K562 (cell line): ENCODE data around the gene FGF11. TPM values are rescaled to one million over a fixed set of nuclear protein-coding genes. Genes with fewer than 3 reads are reported as not detected.
"Not testable (repeated sequence)": the region's sequence is repeated elsewhere in the genome, so short reads cannot be mapped to it uniquely, and the experiment has no call there.

Experiments
- ATAC-seq: fragments of 200-7000 bp; cut with Tn5 transposase; 3 replicates; pipeline ENCODE4 v1.9.1; 2020; ENCODE audit warnings: moderate library complexity
- BruUV-seq: library from RNA; stranded (reverse); fragments of 400-500 nt; replicated peaks from 2 replicates; lab custom pipeline; 2021; lab: Mats Ljungman, UMichigan
- CTCF ChIA-PET: fragments of 300-600 bp; formaldehyde crosslinking; extraction: SDS; loops from one replicate; lab custom pipeline; 2021; ENCODE audit warnings: low intra/inter-chr PET ratio; lab: Yijun Ruan, JAX
- POLR2A ChIA-PET: fragments of 300-600, 350-650 bp; sonication (Branson Sonifier 250); formaldehyde crosslinking; extraction: SDS; loops from one replicate; lab custom pipeline; 2021; ENCODE audit warnings: antibody characterized with exemption, inconsistent platforms; lab: Yijun Ruan, JAX
- DNase-seq, 4 experiments: peaks; one replicate each; pipeline versions ENCODE4 v3.0.0 to v3.0.0-alpha.2; 2011 to 2018; ENCODE audit warnings: low spot score in 3 of 4, mixed read lengths in 3 of 4; ENCODE audit errors: extremely low read depth in 1 of 4
- FAIRE-seq: peaks from 2 replicates; lab custom pipeline; 2011; peaks lifted over from hg19 to GRCh38; lab: Jason Lieb, UNC
- H2AFZ ChIP-seq: 2 replicates; pipeline ENCODE4 v1.6.0; 2011; ENCODE audit warnings: low read depth, low read length, control low read depth, inconsistent platforms
- H3K27ac ChIP-seq: fragments of 200-600 bp; 3 replicates; pipeline ENCODE4 v1.8.0; 2011; ENCODE audit warnings: low read depth, mild to moderate bottlenecking, control low read depth, inconsistent platforms, low read length, moderate library complexity, mixed read lengths; ENCODE audit errors: extremely low read depth
- H3K27me3 ChIP-seq, 2 experiments: fragments of 300-600 bp in 1 of 2; 2 replicates in 1 of 2; 3 replicates in 1 of 2; pipeline versions ENCODE4 v1.6.0 to v1.8.0; 2011; ENCODE audit warnings: inconsistent platforms in 2 of 2, low read length in 2 of 2, mild to moderate bottlenecking in 1 of 2, mixed read lengths in 1 of 2, moderate library complexity in 1 of 2; ENCODE audit not compliant: control insufficient read depth in 2 of 2, insufficient read depth in 2 of 2
- H3K36me3 ChIP-seq: fragments of 300-600 bp; 3 replicates; pipeline ENCODE4 v1.8.0; 2011; ENCODE audit warnings: mild to moderate bottlenecking, low read length, inconsistent platforms; ENCODE audit not compliant: control insufficient read depth, insufficient read depth
- H3K4me1 ChIP-seq, 2 experiments: fragments of 200-600 bp in 1 of 2; replicated peaks in 1 of 2; 2 replicates in 1 of 2; 3 replicates in 1 of 2; pipeline versions ENCODE4 v1.5.1 to v1.8.0; 2011; ENCODE audit warnings: inconsistent platforms in 2 of 2, low read length in 2 of 2, mild to moderate bottlenecking in 1 of 2, mixed read lengths in 1 of 2, moderate library complexity in 1 of 2; ENCODE audit not compliant: control insufficient read depth in 2 of 2, insufficient read depth in 2 of 2
- H3K4me2 ChIP-seq: 2 replicates; pipeline ENCODE4 v1.6.1; 2011; ENCODE audit warnings: low read length, control low read depth, inconsistent platforms, mixed read lengths; ENCODE audit not compliant: insufficient read depth
- H3K4me3 ChIP-seq: fragments of 200-600 bp; sonication (generic), shearing (Covaris generic); 2 replicates; pipeline ENCODE4 v1.5.1; 2016; ENCODE audit warnings: control low read depth, inconsistent platforms
- H3K79me2 ChIP-seq: fragments of 200-600 bp; 3 replicates; pipeline ENCODE4 v1.8.0; 2011; ENCODE audit warnings: low read length, inconsistent platforms; ENCODE audit not compliant: control insufficient read depth, insufficient read depth
- H3K9ac ChIP-seq, 2 experiments: 2 replicates each; pipeline versions ENCODE4 v1.6.0 to v1.6.1; 2011; ENCODE audit warnings: low read depth in 2 of 2, low read length in 2 of 2, control low read depth in 1 of 2, inconsistent platforms in 1 of 2, mild to moderate bottlenecking in 1 of 2, mixed read lengths in 1 of 2; ENCODE audit not compliant: insufficient read depth in 1 of 2
- H3K9me1 ChIP-seq: one replicate; pipeline ENCODE4 v1.6.0; 2011; ENCODE audit warnings: inconsistent platforms, mild to moderate bottlenecking, low read length, moderate library complexity; ENCODE audit not compliant: control insufficient read depth, insufficient read depth
- H3K9me3 ChIP-seq: replicated peaks from 2 replicates; pipeline ENCODE4 v1.5.1; 2011; ENCODE audit warnings: low read depth, low read length, inconsistent platforms; ENCODE audit not compliant: control insufficient read depth, insufficient read depth
- H4K20me1 ChIP-seq: replicated peaks from 2 replicates; pipeline ENCODE4 v1.6.1; 2011; ENCODE audit warnings: low read length, inconsistent platforms, mixed read lengths; ENCODE audit not compliant: control insufficient read depth, insufficient read depth
- WGBS: fragments of 100-300 bp; shearing (Covaris generic); methylation state at CpG from one replicate; pipeline ENCODE4 v1.1.6; 2016; ENCODE audit warnings: low coverage, mixed read lengths; ENCODE audit not compliant: insufficient coverage; ENCODE audit errors: missing lambda C conversion rate; 5-methylcytosine and 5-hydroxymethylcytosine counted together
- in situ Hi-C: fragments of 300-500 bp; cut with MboI; formaldehyde crosslinking; loops from 4 replicates; pipeline ENCODE4 v1.15.0; 2018; ENCODE audit warnings: inconsistent platforms, mixed read lengths
- intact Hi-C: fragments of 100-400 bp; cut with micrococcal nuclease; formaldehyde crosslinking; loops from 2 replicates; pipeline ENCODE4 v1.14.2; 2022
- polyA plus RNA-seq, 8 experiments: library from polyadenylated mRNA; depleted of rRNA in 4 of 8; stranded (reverse) in 5 of 8; unstranded in 3 of 8; fragments of >200 nt; fragmentation: Nextera tagmentation in 2 of 8; fragmentation: Illumina TruSeq in 1 of 8; extraction: Ambion mirVana in 2 of 8; extraction: Trizol in 1 of 8; gene quantifications; 2 replicates each; pipeline versions ENCODE4 v1.2.1 to v1.2.3, GENCODE V29; 2011 to 2014; ENCODE audit warnings: inconsistent platforms in 1 of 8, missing spikeins in 1 of 8
- total RNA-seq, 7 experiments: library from RNA; depleted of rRNA in 6 of 7; stranded (reverse); fragments of >200 nt in 6 of 7; fragmentation: Illumina TruSeq in 2 of 7; extraction: Trizol in 2 of 7; gene quantifications; 2 replicates each; pipeline versions ENCODE4 v1.2.1 to v1.2.3, GENCODE V29; 2011 to 2021; ENCODE audit warnings: low replicate concordance in 1 of 7

Gene FGF11
- total and polyA plus RNA-seq, 9 of the 15 experiments (the other 6 are each of a cell fraction or from before 2014, with no cell fraction given): 1.2 to 7.5 (median 3.0) TPM

GRCh38 chr17:7481842-7482741 lies 42.8 kb downstream of the FGF11 start:
- Histone ChIP-seq H3K9ac (peak overlapping the region; percentile 96 to 99; a peak in 3 of 4 replicates), H3K79me2 (peaks cover 58% of the 10 kb centered on the region), H3K27ac (peak overlapping the region; percentile 100; the same call in 2 of the 3 replicates), H3K4me1 (peaks cover 24 to 55% of the 10 kb centered on the region in 2 experiments; a peak in 4 of 5 replicates)
- WGBS: 80% methylated on average over 22 of the region's 31 CpGs
- H3K4me2 ChIP-seq, ATAC-seq, in situ Hi-C loops, H3K36me3 ChIP-seq, CTCF ChIA-PET, DNase-seq, H3K27me3 ChIP-seq, H3K4me3 ChIP-seq, H2AFZ ChIP-seq, H3K9me1 ChIP-seq, FAIRE-seq, BruUV-seq, H4K20me1 ChIP-seq, H3K9me3 ChIP-seq: not testable (repeated sequence)
- POLR2A ChIA-PET: interaction anchor here (0.7 to 1.3 kb wide), 2 partner anchors 15 to 78 kb away, joined by 3 read pairs; partner anchors contain the start of gene TMEM256
- intact Hi-C loops: loop anchor here (5.0 kb wide), 3 partner anchors 45 to 130 kb away; partner anchors contain the start of genes FGF11, KCTD11, TMEM102 and TMEM256

GRCh38 chr17:7482742-7483088 lies 43.4 kb downstream of the FGF11 start:
- BruUV-seq, ATAC-seq, H3K9me1 ChIP-seq, DNase-seq, FAIRE-seq, in situ Hi-C loops, H3K27me3 ChIP-seq, H4K20me1 ChIP-seq, H3K9me3 ChIP-seq: not testable (repeated sequence)
- WGBS: no CpG with 5 or more reads among the region's 6 CpGs
- H3K4me3 ChIP-seq: peak overlapping the region; percentile 63
- ChIA-PET CTCF (interaction anchor here (0.7 kb wide), 1 partner anchor 127 kb away, joined by 5 read pairs; no protein-coding TSS in a partner anchor), POLR2A (interaction anchor here (0.7 to 1.3 kb wide), 2 partner anchors 94 to 115 kb away, joined by 3 to 4 read pairs; no protein-coding TSS in a partner anchor)
- H3K4me2 ChIP-seq: peak overlapping the region; percentile 97
- H3K36me3 ChIP-seq: peaks cover 12% of the 10 kb centered on the region; the same call in 2 of the 3 replicates
- intact Hi-C loops: loop anchor here (5.0 kb wide), 3 partner anchors 45 to 130 kb away; partner anchors contain the start of genes FGF11, KCTD11, TMEM102 and TMEM256
- H3K79me2 ChIP-seq: peaks cover 58% of the 10 kb centered on the region
- H3K9ac ChIP-seq: peak overlapping the region; percentile 96 to 99; a peak in 3 of 4 replicates
- 0 out of 2 replicates have a peak overlapping the region, but pooled peaks have one; percentile 99 for H2AFZ ChIP-seq
- peak overlapping the region; percentile 100 for H3K27ac ChIP-seq
- peaks cover 23 to 52% of the 10 kb centered on the region in 2 experiments; a peak in 4 of 5 replicates for H3K4me1 ChIP-seq
